H9 (cell line): ENCODE data around the gene HACE1. TPM values are rescaled to one million over a fixed set of nuclear protein-coding genes. Genes with fewer than 3 reads are reported as not detected.

ENCODE experiments used
- DNase-seq: peaks from one replicate; pipeline ENCODE4 v3.0.0-alpha.2; 2017
- H2AFZ ChIP-seq: one replicate; pipeline ENCODE4 v1.6.1; 2013; ENCODE audit warnings: mild to moderate bottlenecking, low read length, control low read depth, moderate library complexity
- H2AK5ac ChIP-seq: 2 replicates; pipeline ENCODE4 v1.6.1; 2013; ENCODE audit warnings: low read length, control low read depth, mixed read lengths; ENCODE audit not compliant: insufficient read length
- H2BK120ac ChIP-seq: one replicate; pipeline ENCODE4 v1.6.1; 2013; ENCODE audit warnings: low read depth, mild to moderate bottlenecking, low read length, control low read depth, inconsistent platforms; ENCODE audit not compliant: poor library complexity, severe bottlenecking
- H2BK12ac ChIP-seq: 2 replicates; pipeline ENCODE4 v1.6.1; 2013; ENCODE audit warnings: low read length, control low read depth, mixed read lengths, low read depth; ENCODE audit not compliant: insufficient read length
- H2BK15ac ChIP-seq: 2 replicates; pipeline ENCODE4 v1.6.1; 2013; ENCODE audit warnings: low read depth, low read length, control low read depth
- H2BK20ac ChIP-seq: one replicate; pipeline ENCODE4 v1.6.1; 2013; ENCODE audit warnings: low read depth, mild to moderate bottlenecking, low read length, control low read depth, inconsistent platforms; ENCODE audit not compliant: poor library complexity, severe bottlenecking
- H2BK5ac ChIP-seq: 2 replicates; pipeline ENCODE4 v1.6.1; 2013; ENCODE audit warnings: low read length, control low read depth, mixed read lengths; ENCODE audit not compliant: insufficient read length
- H3K14ac ChIP-seq: 2 replicates; pipeline ENCODE4 v1.6.1; 2013; ENCODE audit warnings: low read length, control low read depth; ENCODE audit not compliant: insufficient read depth
- H3K18ac ChIP-seq: 2 replicates; pipeline ENCODE4 v1.6.1; 2013; ENCODE audit warnings: low read depth, mild to moderate bottlenecking, mixed read lengths, low read length, control low read depth; ENCODE audit not compliant: insufficient read length
- H3K23ac ChIP-seq: 2 replicates; pipeline ENCODE4 v1.6.1; 2013; ENCODE audit warnings: low read length, control low read depth, mixed read lengths, low read depth; ENCODE audit not compliant: insufficient read length
- H3K23me2 ChIP-seq: 2 replicates; pipeline ENCODE4 v1.6.1; 2013; ENCODE audit warnings: low read depth, mild to moderate bottlenecking, mixed read lengths, low read length, control low read depth; ENCODE audit not compliant: insufficient read length, poor library complexity, severe bottlenecking
- H3K27ac ChIP-seq: 2 replicates; pipeline ENCODE4 v1.5.1; 2013; ENCODE audit warnings: low read length, control low read depth, mixed read lengths, low read depth; ENCODE audit not compliant: insufficient read length
- H3K27me3 ChIP-seq: 2 replicates; pipeline ENCODE4 v1.6.1; 2013; ENCODE audit warnings: low read length, control low read depth, inconsistent platforms; ENCODE audit not compliant: insufficient read depth
- H3K4ac ChIP-seq: 2 replicates; pipeline ENCODE4 v1.6.1; 2013; ENCODE audit warnings: low read depth, mild to moderate bottlenecking, control low read depth, inconsistent platforms, low read length, moderate library complexity
- H3K4me1 ChIP-seq: 2 replicates; pipeline ENCODE4 v1.6.1; 2013; ENCODE audit warnings: low read length, control low read depth, inconsistent platforms; ENCODE audit not compliant: insufficient read depth
- H3K4me2 ChIP-seq: 2 replicates; pipeline ENCODE4 v1.6.1; 2013; ENCODE audit warnings: low read length, control low read depth, mixed read lengths; ENCODE audit not compliant: insufficient read length, insufficient read depth
- H3K56ac ChIP-seq: 2 replicates; pipeline ENCODE4 v1.6.1; 2013; ENCODE audit warnings: low read depth, mild to moderate bottlenecking, mixed read lengths, low read length, control low read depth; ENCODE audit not compliant: insufficient read length
- H3K79me1 ChIP-seq: 2 replicates; pipeline ENCODE4 v1.6.1; 2013; ENCODE audit warnings: low read depth, mild to moderate bottlenecking, moderate library complexity, low read length, control low read depth, inconsistent platforms; ENCODE audit not compliant: insufficient read depth, poor library complexity, severe bottlenecking
- H3K79me2 ChIP-seq: 2 replicates; pipeline ENCODE4 v1.6.1; 2013; ENCODE audit warnings: low read length, control low read depth, inconsistent platforms; ENCODE audit not compliant: insufficient read depth
- H3K9ac ChIP-seq: 2 replicates; pipeline ENCODE4 v1.6.1; 2013; ENCODE audit warnings: low read length, control low read depth, mixed read lengths; ENCODE audit not compliant: insufficient read length; ENCODE audit errors: extremely low read depth
- H3K9me3 ChIP-seq: one replicate; pipeline ENCODE4 v1.6.1; 2013; ENCODE audit warnings: low read depth, low read length, inconsistent platforms; ENCODE audit not compliant: control insufficient read depth
- H3T11ph ChIP-seq: one replicate; pipeline ENCODE4 v1.6.1; 2013; ENCODE audit warnings: mild to moderate bottlenecking, low read length, control low read depth, inconsistent platforms
- H4K20me1 ChIP-seq: one replicate; pipeline ENCODE4 v1.6.1; 2013; ENCODE audit not compliant: control insufficient read depth, insufficient read length, insufficient read depth
- H4K5ac ChIP-seq: 2 replicates; pipeline ENCODE4 v1.6.1; 2013; ENCODE audit warnings: low read depth, mild to moderate bottlenecking, mixed read lengths, low read length, control low read depth; ENCODE audit not compliant: insufficient read length
- H4K8ac ChIP-seq: replicated peaks from 2 replicates; pipeline ENCODE4 v1.6.1; 2013; ENCODE audit warnings: low read length, control low read depth, mixed read lengths, low read depth; ENCODE audit not compliant: insufficient read length
- H4K91ac ChIP-seq: 2 replicates; pipeline ENCODE4 v1.6.1; 2013; ENCODE audit warnings: low read depth, mild to moderate bottlenecking, moderate library complexity, mixed read lengths, low read length, control low read depth; ENCODE audit not compliant: insufficient read length
- H3K27ac Mint-ChIP-seq, 3 experiments: 2 replicates in 2 of 3; 3 replicates in 1 of 3; pipeline ENCODE4 v1.8.0; 2020 to 2021; ENCODE audit warnings: mixed read lengths in 3 of 3, mild to moderate bottlenecking in 1 of 3, moderate library complexity in 1 of 3
- H3K27me3 Mint-ChIP-seq: 2 replicates; pipeline ENCODE4 v1.8.0; 2021; ENCODE audit warnings: low read depth, mild to moderate bottlenecking, moderate library complexity, mixed read lengths
- H3K36me3 Mint-ChIP-seq, 3 experiments: 2 replicates in 2 of 3; 3 replicates in 1 of 3; pipeline ENCODE4 v1.8.0; 2020 to 2021; ENCODE audit warnings: low read depth in 3 of 3, mixed read lengths in 3 of 3; ENCODE audit not compliant: insufficient read depth in 1 of 3
- H3K4me1 Mint-ChIP-seq, 2 experiments: 2 replicates each; pipeline ENCODE4 v1.8.0; 2020; ENCODE audit warnings: mixed read lengths in 2 of 2
- H3K4me3 Mint-ChIP-seq, 2 experiments: 2 replicates in 1 of 2; 3 replicates in 1 of 2; pipeline ENCODE4 v1.8.0; 2020 to 2021; ENCODE audit warnings: mild to moderate bottlenecking in 2 of 2, mixed read lengths in 2 of 2, moderate library complexity in 1 of 2
- H3K9me3 Mint-ChIP-seq, 2 experiments: 2 replicates in 1 of 2; 3 replicates in 1 of 2; pipeline ENCODE4 v1.8.0; 2020; ENCODE audit warnings: mild to moderate bottlenecking in 2 of 2, mixed read lengths in 2 of 2, moderate library complexity in 1 of 2
- CTCF ChIP-seq: fragments of 200-600 bp; sonication (generic); conservative IDR thresholded peaks from 3 replicates; pipeline ENCODE4 v1.8.0; 2021; ENCODE audit warnings: antibody characterized with exemption, mild to moderate bottlenecking
- WGBS: extraction: QIAGEN DNeasy Blood & Tissue Kit; methylation state at CpG from one replicate; pipeline ENCODE4 v1.1.7; 2013; ENCODE audit warnings: missing lambda C conversion rate, low lambda C conversion rate, mixed read lengths; ENCODE audit not compliant: insufficient read length; ENCODE audit errors: extremely low coverage; 5-methylcytosine and 5-hydroxymethylcytosine counted together
- total RNA-seq: library from RNA; stranded (reverse); gene quantifications from 2 replicates; pipeline ENCODE4 v1.2.1, GENCODE V29; 2021

HACE1 gene
- total RNA-seq, 1 experiment from 2014 or later: 18.0 TPM

GRCh38 chr6:104881964-104882668 lies 22.4 kb upstream of the HACE1 start:
- Histone ChIP-seq H4K91ac (no peak overlapping the region), H3K27me3 (no peaks in the 10 kb centered on the region), H3K4me2 (no peak overlapping the region), H2BK12ac (no peak overlapping the region), H3K23me2 (no peaks in the 10 kb centered on the region), H2AK5ac (no peak overlapping the region), H3K14ac (no peak overlapping the region), H3K79me2 (no peaks in the 10 kb centered on the region), H3K9me3 (no peaks in the 10 kb centered on the region), H4K5ac (no peak overlapping the region), H3K79me1 (no peaks in the 10 kb centered on the region), H2BK5ac (no peak overlapping the region), H4K20me1 (no peaks in the 10 kb centered on the region), H2AFZ (no peak overlapping the region), H3K18ac (no peak overlapping the region), H3K4me1 (no peaks in the 10 kb centered on the region), H3K23ac (no peak overlapping the region), H3K27ac (no peak overlapping the region), H3T11ph (no peak overlapping the region), H2BK120ac (no peak overlapping the region), H3K56ac (no peak overlapping the region), H4K8ac (no peak overlapping the region), H3K9ac (no peak overlapping the region), H2BK15ac (no peak overlapping the region), H2BK20ac (no peak overlapping the region), H3K4ac (no peak overlapping the region)
- TF ChIP-seq CTCF: no peak
- H3K36me3 Mint-ChIP-seq: no peaks in the 10 kb centered on the region
- DNase-seq: no peak
- WGBS: no CpG with 5 or more reads among the region's 3 CpGs
- H3K27me3 Mint-ChIP-seq: no peaks in the 10 kb centered on the region; the same call in 1 of the 2 replicates
- H3K4me1 Mint-ChIP-seq: peaks cover 1 to 2% of the 10 kb centered on the region in 2 experiments
- no peak overlapping the region for H3K27ac Mint-ChIP-seq
- H3K9me3 Mint-ChIP-seq: no peaks in the 10 kb centered on the region
- no peak overlapping the region for H3K4me3 Mint-ChIP-seq
